HG03045 (cell line): ENCODE measurements around the gene MMP24.

ENCODE experiments used
- ATAC-seq: cut with Tn5 transposase; IDR thresholded peaks from one replicate; pipeline ENCODE4 v1.9.1; 2021; ENCODE audit warnings: mild to moderate bottlenecking, moderate library complexity; ENCODE audit not compliant: unreplicated experiment

Gene MMP24

DNA sequence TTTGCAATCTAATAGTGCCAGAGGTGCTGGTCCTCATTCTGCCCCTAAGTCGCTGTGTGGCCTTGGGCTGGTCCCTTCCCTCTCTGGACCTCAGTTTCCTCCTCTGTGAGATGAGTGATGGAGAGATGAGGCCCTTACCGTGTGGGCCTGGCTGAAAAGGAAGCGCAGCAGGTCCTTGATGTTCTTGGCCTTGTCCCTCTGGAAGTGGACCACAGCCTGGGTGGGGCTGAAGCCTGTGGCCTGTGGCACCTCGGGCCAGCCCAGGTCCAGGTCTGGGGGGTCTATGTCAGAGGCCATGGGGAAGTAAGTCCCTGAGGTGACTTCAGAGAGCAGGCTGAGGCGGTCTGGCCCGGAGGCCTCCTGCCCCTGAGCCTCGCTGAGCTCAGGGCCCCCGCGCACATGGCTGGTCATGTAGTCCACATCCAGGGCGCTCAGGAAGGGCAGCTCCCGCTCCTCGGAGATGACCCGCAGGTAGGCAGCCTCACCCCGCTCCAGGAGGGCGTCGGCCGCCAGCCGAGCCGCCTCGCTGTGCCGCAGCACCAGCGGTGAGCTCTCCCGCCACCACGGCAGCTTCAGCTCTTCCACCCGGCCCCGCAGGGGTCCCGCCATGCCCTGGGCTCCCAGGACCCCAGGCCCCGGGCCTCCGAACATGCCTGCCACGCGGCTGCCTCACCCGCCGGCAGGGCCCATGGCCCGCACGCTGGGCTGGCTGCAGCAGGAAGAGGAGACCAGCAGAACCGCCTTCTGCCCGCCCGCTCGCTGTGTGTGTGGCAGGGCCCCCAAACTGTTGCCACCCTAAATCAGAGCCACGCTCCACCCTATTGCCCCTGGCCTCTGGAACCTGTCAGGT is 65.4 kb downstream of the MMP24 start, which contains the start of gene FAM83C:
TSS of gene FAM83C (minus strand) at position 772 of the 850 bp plus-strand sequence. CDS start at position 651, 121 bp downstream.
- no peak for ATAC-seq

GRCh38 chr20:35292504-35293285 is 66.2 kb downstream of the MMP24 start:
- ATAC-seq: no peak

- no peak for ATAC-seq
Observed at GRCh38 chr20:35293303-35294292, 67.1 kb downstream of the MMP24 start.

GRCh38 chr20:35294293-35294685 is 67.8 kb downstream of the MMP24 start:
- no peak for ATAC-seq

- ATAC-seq: no peak
Observed at GRCh38 chr20:35295058-35295457, 68.6 kb downstream of the MMP24 start.

DNA sequence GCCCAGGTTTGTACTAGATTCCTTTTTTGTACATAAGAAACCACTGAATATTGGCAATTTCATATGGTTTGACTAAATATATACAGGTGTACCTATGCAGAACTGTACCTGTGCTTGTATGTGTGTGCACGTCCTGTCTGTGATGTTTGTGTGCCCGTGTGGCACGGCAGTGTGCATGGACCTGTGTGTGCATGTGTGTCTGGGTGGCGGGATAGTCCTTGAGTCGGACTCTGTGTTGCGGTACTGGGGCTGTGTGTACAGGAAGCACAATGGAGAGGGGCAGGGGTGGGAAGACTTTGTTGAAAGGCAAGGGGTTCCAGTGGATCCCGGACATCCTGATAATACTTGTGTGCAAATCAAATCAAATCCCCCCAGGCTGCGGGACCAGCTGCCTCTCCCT is 69.2 kb downstream of the MMP24 start:
- no peak for ATAC-seq

- no peak for ATAC-seq
Observed at GRCh38 chr20:35296101-35296554, 69.6 kb downstream of the MMP24 start.

- ATAC-seq: no peak
Observed at GRCh38 chr20:35297155-35297554, 70.7 kb downstream of the MMP24 start.

- ATAC-seq: no peak
Observed at GRCh38 chr20:35297740-35298139, 71.2 kb downstream of the MMP24 start.

GRCh38 chr20:35298264-35298663 is 71.8 kb downstream of the MMP24 start:
- ATAC-seq: no peak

GRCh38 chr20:35299780-35300179 is 73.3 kb downstream of the MMP24 start:
- no peak for ATAC-seq

DNA sequence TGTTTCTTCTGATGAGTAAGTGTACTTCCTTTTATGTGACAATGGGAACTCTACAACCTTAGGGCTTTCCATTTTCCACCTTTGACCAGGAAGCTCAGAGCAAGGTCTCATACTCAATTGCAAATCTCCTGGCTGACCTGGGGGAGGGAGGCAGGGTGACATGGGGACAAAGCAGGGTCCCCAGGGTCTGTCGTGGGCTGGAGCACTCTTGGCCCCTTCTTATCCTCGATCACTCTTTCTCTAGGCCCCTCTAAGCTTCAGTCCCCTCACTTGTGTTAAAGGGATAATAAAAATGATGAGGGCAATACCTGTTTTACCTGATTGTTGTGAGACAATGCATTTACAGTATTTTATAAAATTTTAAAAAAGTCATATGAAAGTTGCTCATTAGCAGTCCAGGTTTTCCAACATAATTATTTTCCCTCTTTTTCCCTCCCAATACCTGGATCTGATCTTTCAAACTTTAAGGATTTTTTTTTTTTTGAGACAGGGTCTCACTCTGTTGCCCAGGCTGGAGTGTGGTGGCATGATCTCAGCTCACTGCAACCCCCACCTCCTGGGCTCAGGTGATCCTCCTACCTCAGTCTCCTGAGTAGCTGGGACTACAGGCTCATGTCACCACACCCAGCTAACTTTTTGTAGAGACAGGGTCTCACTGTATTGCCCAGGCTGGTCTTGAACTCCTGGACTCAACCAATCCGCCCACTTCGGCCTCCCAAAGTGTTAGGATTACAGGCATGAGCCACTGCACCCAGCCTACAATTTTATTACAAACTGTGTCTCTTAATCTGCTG is 74.2 kb downstream of the MMP24 start:
- no peak for ATAC-seq

- ATAC-seq: no peak
Observed at GRCh38 chr20:35301426-35301825, 74.9 kb downstream of the MMP24 start.

DNA sequence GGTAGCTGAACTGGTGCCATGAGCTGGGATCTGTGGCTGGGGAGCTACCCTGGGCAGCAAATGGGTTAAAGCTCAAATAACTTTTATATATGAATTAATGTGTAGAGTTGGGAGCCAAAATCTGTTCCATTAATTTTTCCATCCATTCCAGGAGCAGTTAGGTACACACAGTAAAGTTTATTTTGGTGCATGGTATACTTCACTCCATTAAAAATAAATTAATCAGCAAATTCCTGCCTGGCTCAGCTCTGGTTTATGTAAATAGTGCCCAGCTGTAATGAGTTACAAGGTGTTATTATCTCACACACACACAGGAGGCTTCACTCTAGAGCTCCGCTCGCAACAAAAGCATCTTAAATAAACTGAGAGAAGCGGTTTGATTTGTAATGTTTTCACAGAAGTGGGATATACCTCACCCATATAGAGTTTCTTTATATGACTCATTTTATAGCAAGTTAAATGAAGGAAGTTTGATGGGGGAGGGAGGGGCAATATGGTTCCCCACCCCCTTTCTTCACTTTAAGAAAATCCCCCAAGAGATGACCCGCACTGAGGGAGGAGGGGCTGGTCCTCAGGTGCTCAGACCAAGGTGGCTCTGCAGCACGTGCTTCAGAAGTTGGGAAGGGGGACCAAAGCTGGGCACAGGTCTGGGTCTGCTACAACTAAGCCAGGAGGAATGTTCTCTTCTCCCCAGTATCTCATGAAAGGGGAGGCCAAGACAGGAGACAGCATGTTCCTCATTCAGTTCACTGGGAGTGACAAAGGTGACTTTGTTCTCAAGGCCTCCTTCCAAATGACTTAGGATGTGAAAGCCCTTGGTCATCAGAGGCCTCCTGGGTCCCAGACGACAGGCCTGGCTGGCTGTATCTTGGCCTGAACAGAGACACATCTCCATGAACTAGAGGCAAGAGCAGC is 76.2 kb downstream of the MMP24 start:
- no peak for ATAC-seq

- no peak for ATAC-seq
Observed at GRCh38 chr20:35303382-35303734, 76.9 kb downstream of the MMP24 start.

DNA sequence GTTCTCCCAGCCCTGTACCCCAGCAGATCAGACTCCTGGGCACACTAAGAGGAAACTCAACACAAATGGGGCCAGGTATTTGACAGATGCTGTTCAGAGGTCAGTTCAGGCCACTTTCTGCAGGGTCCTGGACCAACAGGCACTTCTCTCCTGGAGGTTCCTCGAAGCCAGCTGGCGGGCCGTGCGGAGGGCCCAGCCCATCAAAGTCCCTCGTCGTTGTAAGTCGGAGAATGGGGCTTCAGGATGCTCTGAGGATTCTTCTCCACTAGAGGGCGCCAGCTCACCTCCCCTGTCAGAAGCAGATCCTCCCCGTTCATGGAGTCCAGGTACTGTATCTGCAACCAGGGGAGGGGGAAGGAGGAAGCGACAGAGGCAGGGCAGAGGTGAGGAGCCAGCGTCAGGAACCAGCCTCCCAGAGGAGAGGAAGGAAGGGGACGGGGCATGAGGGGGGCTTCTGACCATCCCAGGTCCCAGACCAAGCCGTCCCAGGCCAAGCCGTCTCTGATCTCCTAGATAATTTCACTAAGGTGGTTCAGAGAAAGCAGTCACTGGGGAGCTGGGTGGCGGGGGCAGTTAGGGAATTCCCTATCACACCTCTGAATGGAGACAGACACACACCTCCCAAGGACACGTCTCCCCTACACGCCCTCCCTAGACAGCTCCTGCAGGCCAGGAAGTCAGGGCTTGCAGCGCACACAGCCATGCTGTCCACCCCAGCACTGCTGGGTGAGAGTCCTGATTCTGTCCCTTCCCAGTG is 77.4 kb downstream of the MMP24 start:
- no peak for ATAC-seq

- no peak for ATAC-seq
Observed at GRCh38 chr20:35304956-35305355, 78.5 kb downstream of the MMP24 start.
